SK-N-SH (cell line): ENCODE measurements around the gene ATP11A.

Experiments
- EZH2phosphoT487 ChIP-seq: fragments of 200-600 bp; sonication (generic); IDR thresholded peaks from 2 replicates; pipeline ENCODE4 v1.6.1; 2017; ENCODE audit warnings: low read depth, mixed run types, mild to moderate bottlenecking, antibody characterized with exemption, moderate library complexity, borderline replicate concordance
- MXI1 ChIP-seq: IDR thresholded peaks from 2 replicates; pipeline ENCODE4 v1.6.1; 2012; ENCODE audit warnings: mild to moderate bottlenecking, low read depth, low read length, improper control_type of control experiment
- NFIC ChIP-seq: IDR thresholded peaks from 2 replicates; pipeline ENCODE4 v1.4.0; 2012; ENCODE audit warnings: borderline replicate concordance
- POLR2AphosphoS5 ChIP-seq: IDR thresholded peaks from 2 replicates; pipeline ENCODE4 v1.6.1; 2012; ENCODE audit warnings: low read depth, low read length
- RFX5 ChIP-seq: IDR thresholded peaks from 2 replicates; pipeline ENCODE4 v1.6.1; 2012; ENCODE audit warnings: mild to moderate bottlenecking, improper control_type of control experiment, low read length
- TCF12 ChIP-seq: IDR thresholded peaks from 2 replicates; pipeline ENCODE4 v1.4.0; 2012
- TEAD4 ChIP-seq: IDR thresholded peaks from 2 replicates; pipeline ENCODE4 v1.4.0; 2012; ENCODE audit warnings: mild to moderate bottlenecking, borderline replicate concordance; ENCODE audit not compliant: insufficient read depth
- TF ChIP-seq, protein P1 (sequence below): IDR thresholded peaks from 2 replicates; pipeline ENCODE4 v1.4.0; 2012; ENCODE audit warnings: low read depth, borderline replicate concordance
- TF ChIP-seq, protein P2 (sequence below): IDR thresholded peaks from 2 replicates; pipeline ENCODE4; 2012
- TF ChIP-seq, protein P3 (sequence below): fragments of 200-600 bp; sonication (generic); IDR thresholded peaks from 2 replicates; pipeline ENCODE4 v1.6.1; 2017; ENCODE audit warnings: antibody characterized with exemption, mild to moderate bottlenecking, moderate library complexity

DNA sequence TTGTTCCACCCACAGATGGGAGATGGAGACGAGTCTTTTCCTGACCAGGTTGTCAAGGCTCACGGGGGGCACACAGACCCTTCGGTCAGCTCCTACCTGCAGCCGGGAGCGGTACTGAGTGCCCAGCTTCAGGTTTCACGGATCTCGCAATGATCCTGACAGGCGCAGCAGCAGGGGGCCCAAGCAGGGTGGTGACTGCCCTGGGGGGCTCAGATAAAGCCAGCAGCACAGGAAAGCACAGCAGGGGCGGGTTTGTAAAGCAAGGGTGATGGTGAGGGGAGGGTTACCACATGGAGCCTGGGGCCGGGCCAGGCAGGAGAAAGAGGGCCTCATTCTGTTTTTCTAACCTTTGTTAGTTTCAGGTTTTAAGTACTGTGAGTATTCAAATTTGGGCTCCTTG is 41.7 kb upstream of the ATP11A start:
- TF ChIP-seq, protein P1, sequence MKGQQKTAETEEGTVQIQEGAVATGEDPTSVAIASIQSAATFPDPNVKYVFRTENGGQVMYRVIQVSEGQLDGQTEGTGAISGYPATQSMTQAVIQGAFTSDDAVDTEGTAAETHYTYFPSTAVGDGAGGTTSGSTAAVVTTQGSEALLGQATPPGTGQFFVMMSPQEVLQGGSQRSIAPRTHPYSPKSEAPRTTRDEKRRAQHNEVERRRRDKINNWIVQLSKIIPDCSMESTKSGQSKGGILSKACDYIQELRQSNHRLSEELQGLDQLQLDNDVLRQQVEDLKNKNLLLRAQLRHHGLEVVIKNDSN = no peak
- no peak for TF ChIP-seq MXI1
- TF ChIP-seq, protein P2, sequence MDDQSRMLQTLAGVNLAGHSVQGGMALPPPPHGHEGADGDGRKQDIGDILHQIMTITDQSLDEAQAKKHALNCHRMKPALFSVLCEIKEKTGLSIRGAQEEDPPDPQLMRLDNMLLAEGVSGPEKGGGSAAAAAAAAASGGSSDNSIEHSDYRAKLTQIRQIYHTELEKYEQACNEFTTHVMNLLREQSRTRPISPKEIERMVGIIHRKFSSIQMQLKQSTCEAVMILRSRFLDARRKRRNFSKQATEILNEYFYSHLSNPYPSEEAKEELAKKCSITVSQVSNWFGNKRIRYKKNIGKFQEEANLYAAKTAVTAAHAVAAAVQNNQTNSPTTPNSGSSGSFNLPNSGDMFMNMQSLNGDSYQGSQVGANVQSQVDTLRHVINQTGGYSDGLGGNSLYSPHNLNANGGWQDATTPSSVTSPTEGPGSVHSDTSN = no peak
- TF ChIP-seq EZH2phosphoT487 = no peak
- no peak for TF ChIP-seq TCF12
- TF ChIP-seq, protein P3, sequence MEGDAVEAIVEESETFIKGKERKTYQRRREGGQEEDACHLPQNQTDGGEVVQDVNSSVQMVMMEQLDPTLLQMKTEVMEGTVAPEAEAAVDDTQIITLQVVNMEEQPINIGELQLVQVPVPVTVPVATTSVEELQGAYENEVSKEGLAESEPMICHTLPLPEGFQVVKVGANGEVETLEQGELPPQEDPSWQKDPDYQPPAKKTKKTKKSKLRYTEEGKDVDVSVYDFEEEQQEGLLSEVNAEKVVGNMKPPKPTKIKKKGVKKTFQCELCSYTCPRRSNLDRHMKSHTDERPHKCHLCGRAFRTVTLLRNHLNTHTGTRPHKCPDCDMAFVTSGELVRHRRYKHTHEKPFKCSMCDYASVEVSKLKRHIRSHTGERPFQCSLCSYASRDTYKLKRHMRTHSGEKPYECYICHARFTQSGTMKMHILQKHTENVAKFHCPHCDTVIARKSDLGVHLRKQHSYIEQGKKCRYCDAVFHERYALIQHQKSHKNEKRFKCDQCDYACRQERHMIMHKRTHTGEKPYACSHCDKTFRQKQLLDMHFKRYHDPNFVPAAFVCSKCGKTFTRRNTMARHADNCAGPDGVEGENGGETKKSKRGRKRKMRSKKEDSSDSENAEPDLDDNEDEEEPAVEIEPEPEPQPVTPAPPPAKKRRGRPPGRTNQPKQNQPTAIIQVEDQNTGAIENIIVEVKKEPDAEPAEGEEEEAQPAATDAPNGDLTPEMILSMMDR = no peak
- TF ChIP-seq POLR2AphosphoS5 = no peak
- no peak for TF ChIP-seq RFX5
- no peak for TF ChIP-seq NFIC
- TF ChIP-seq TEAD4 = no peak
